GM19239 (cell line): Measurements from ENCODE around the gene DHRS2.
"Not testable (repeated sequence)": the region's sequence is repeated elsewhere in the genome, so short reads cannot be mapped to it uniquely, and the experiment has no call there.

Experiments used
- DNase-seq: peaks from one replicate; pipeline ENCODE4 v3.0.0; 2011; ENCODE audit warnings: low spot score; ENCODE audit not compliant: insufficient read length
- FAIRE-seq: peaks from 2 replicates; lab custom pipeline; 2011; peaks lifted over from hg19 to GRCh38; lab: Jason Lieb, UNC

Gene DHRS2

GRCh38 chr14:23631702-23632460, 4.3 kb upstream of the DHRS2 start:
- peak; percentile 77 for DNase-seq
- peak; percentile 71 for FAIRE-seq

- FAIRE-seq, result no peak
Measured at GRCh38 chr14:23632461-23633159, 3.6 kb upstream of the DHRS2 start.

GRCh38 chr14:23633160-23633701, 2.9 kb upstream of the DHRS2 start:
- FAIRE-seq, result no peak
- no peak for DNase-seq

More at GRCh38 chr14:23632461-23633159, 3.6 kb upstream of the DHRS2 start:
- no peak for DNase-seq

GRCh38 chr14:23634698-23635412, 1.3 kb upstream of the DHRS2 start:
- DNase-seq, FAIRE-seq: not testable (repeated sequence)

- not testable (repeated sequence) for DNase-seq, FAIRE-seq
Measured at GRCh38 chr14:23637312-23637654, 1.1 kb downstream of the DHRS2 start.

GRCh38 chr14:23637655-23638413, 1.7 kb downstream of the DHRS2 start:
- not testable (repeated sequence) for DNase-seq, FAIRE-seq

GRCh38 chr14:23638414-23639047, 2.4 kb downstream of the DHRS2 start:
- no peak for DNase-seq
- no peak for FAIRE-seq

- FAIRE-seq, result no peak
- no peak for DNase-seq
Measured at GRCh38 chr14:23639048-23639890, 3.1 kb downstream of the DHRS2 start.

- FAIRE-seq (no peak), DNase-seq (no peak)
Measured at GRCh38 chr14:23639891-23640523, 3.8 kb downstream of the DHRS2 start.

- FAIRE-seq, result no peak
- DNase-seq, result no peak
Measured at GRCh38 chr14:23640524-23641141, 4.5 kb downstream of the DHRS2 start.

- no peak for FAIRE-seq
- DNase-seq, result no peak
Measured at GRCh38 chr14:23641180-23641914, 5.2 kb downstream of the DHRS2 start.

GRCh38 chr14:23641915-23642588, 5.9 kb downstream of the DHRS2 start:
- no peak for DNase-seq
- no peak for FAIRE-seq

- no peak for FAIRE-seq
- no peak for DNase-seq
Measured at GRCh38 chr14:23643533-23644194, 7.5 kb downstream of the DHRS2 start.

GRCh38 chr14:23644195-23644918, 8.2 kb downstream of the DHRS2 start:
- DNase-seq (no peak), FAIRE-seq (no peak)

GRCh38 chr14:23644919-23645336, 8.8 kb downstream of the DHRS2 start:
- FAIRE-seq, result no peak

GRCh38 chr14:23645504-23645811, 9.3 kb downstream of the DHRS2 start:
- no peak for FAIRE-seq
- DNase-seq, result no peak

More at GRCh38 chr14:23644919-23645336, 8.8 kb downstream of the DHRS2 start:
- no peak for DNase-seq
